ENCODE measurements around the gene RASEF. TPM values are rescaled to one million over a fixed set of nuclear protein-coding genes. Genes with fewer than 3 reads are reported as not detected.

The RASEF gene
- total and polyA plus RNA-seq, 2 of the 13 experiments (the other 11 are each of a cell fraction or from before 2014, with no cell fraction given): 0.07 TPM; not detected in 1

GRCh38 chr9:83041771-83042170, 21.2 kb downstream of the RASEF start (continued):
- TF ChIP-seq ASH2L (IDR thresholded peaks at IDR 0.05; ENCODE audit: insufficient read length, low read depth, low read length) (no peak), ZNF33A (CRISPR knock-in tag; IDR thresholded peaks at IDR 0.05; ENCODE audit: borderline replicate concordance) (no peak)

- Histone ChIP-seq H4K20me1 (ENCODE audit: insufficient read depth, low read length) (no peaks in the 10 kb centered on the region), H2AFZ (ENCODE audit: low read length) (no peak overlapping the region), H3K27ac (ENCODE audit: extremely low read length, insufficient read depth, low read length) (no peak overlapping the region), H3K9ac (ENCODE audit: insufficient read depth, low read depth, low read length) (no peak overlapping the region), H3K4me2 (ENCODE audit: low read depth, low read length) (no peak overlapping the region), H3K4me1 (ENCODE audit: insufficient read depth, low read length) (no peaks in the 10 kb centered on the region), H3K9me3 (ENCODE audit: low read length) (no peaks in the 10 kb centered on the region), H3K79me2 (ENCODE audit: insufficient read depth, low read length) (no peaks in the 10 kb centered on the region), H3K36me3 (replicated peaks in 1 of 2; ENCODE audit: control insufficient read depth in 1 of 2, insufficient read depth in 2 of 2, low read length in 2 of 2) (no peaks in the 10 kb centered on the region), H3K4me3 (replicated peaks in 1 of 3; ENCODE audit: insufficient read depth in 1 of 3, low read depth in 2 of 3, low read length in 3 of 3) (no peak overlapping the region), H3K27me3 (ENCODE audit: control insufficient read depth in 1 of 2, insufficient read depth in 2 of 2, low read length in 2 of 2) (peaks cover 0 to 4% of the 10 kb centered on the region in 2 experiments; a peak in 1 of 5 replicates)
- no TSS peak for BruUV-seq (replicated peaks)
- DNase-seq (ENCODE audit: low spot score) (no peak), FAIRE-seq (no peak), ATAC-seq (no peak)
- ChIA-PET POLR2A (no interaction called here), CTCF (ENCODE audit: low intra/inter-chr PET ratio, low total read pairs) (no interaction called here)
- intact Hi-C loops (cut with micrococcal nuclease; ENCODE audit: unreplicated experiment): no loop called here
- in situ Hi-C loops (cut with HindIII; ENCODE audit: extremely low pct_ligation_motif_present, low pct_unique_long_range_greater_than_20kb): no loop called here
- 3% methylated on average over 5 of the region's 5 CpGs for WGBS (ENCODE audit: low lambda C conversion rate)
- TF ChIP-seq KDM4B (CRISPR knock-in tag; IDR thresholded peaks at IDR 0.05) (no peak), TBX2 (CRISPR knock-in tag; IDR thresholded peaks at IDR 0.05; ENCODE audit: borderline replicate concordance) (no peak), ZNF512 (CRISPR knock-in tag; IDR thresholded peaks at IDR 0.05) (no peak), MAZ (IDR thresholded peaks at IDR 0.05; ENCODE audit: borderline replicate concordance, low read depth, low read length) (no peak), MAZ (CRISPR knock-in tag; IDR thresholded peaks at IDR 0.05; ENCODE audit: low read depth) (no peak), GLI4 (CRISPR knock-in tag; IDR thresholded peaks at IDR 0.05; ENCODE audit: borderline replicate concordance) (no peak), ZBTB21 (CRISPR knock-in tag; IDR thresholded peaks at IDR 0.05) (no peak), TAF1 (CRISPR knock-in tag; IDR thresholded peaks at IDR 0.05) (no peak), SNAPC4 (CRISPR knock-in tag; IDR thresholded peaks at IDR 0.05) (no peak), RNF2 (conservative IDR thresholded peaks at IDR 0.05; ENCODE audit: low read depth) (no peak), POLR2AphosphoS5 (IDR thresholded peaks at IDR 0.05; ENCODE audit: low read depth, low read length) (no peak), ZNF564 (CRISPR knock-in tag; IDR thresholded peaks at IDR 0.05) (no peak)
These were observed 23.6 kb downstream of the RASEF start for GRCh38 chr9:83039303-83039702.

Data from HepG2 (cell line).